Ishikawa (cell line): ENCODE measurements around the gene TET3.

ENCODE experiments used
- CEBPB ChIP-seq: IDR thresholded peaks from 2 replicates; pipeline ENCODE4 v1.6.1; 2012
- CREB1 ChIP-seq: IDR thresholded peaks from 2 replicates; pipeline ENCODE4 v1.6.1; 2012; ENCODE audit warnings: low read depth
- EGR1 ChIP-seq: IDR thresholded peaks from 2 replicates; pipeline ENCODE4 v1.6.1; 2012
- EP300 ChIP-seq: IDR thresholded peaks from 2 replicates; pipeline ENCODE4 v1.6.1; 2012; ENCODE audit warnings: borderline replicate concordance
- FOXM1 ChIP-seq: IDR thresholded peaks from 2 replicates; pipeline ENCODE4 v1.6.1; 2012; ENCODE audit warnings: low read depth, borderline replicate concordance
- NFIC ChIP-seq: IDR thresholded peaks from 2 replicates; pipeline ENCODE4 v1.6.1; 2012
- RAD21 ChIP-seq: IDR thresholded peaks from 2 replicates; pipeline ENCODE4 v1.6.1; 2012; ENCODE audit warnings: low read depth
- TAF1 ChIP-seq: IDR thresholded peaks from 2 replicates; pipeline ENCODE4 v1.6.1; 2012; ENCODE audit warnings: low read depth, mild to moderate bottlenecking
- TCF12 ChIP-seq: IDR thresholded peaks from 2 replicates; pipeline ENCODE4 v1.6.1; 2012; ENCODE audit warnings: low read depth
- TEAD4 ChIP-seq: IDR thresholded peaks from 2 replicates; pipeline ENCODE4 v1.6.1; 2012
- YY1 ChIP-seq: IDR thresholded peaks from 2 replicates; pipeline ENCODE4 v1.6.1; 2012; ENCODE audit warnings: low read depth
- ZBTB7A ChIP-seq: IDR thresholded peaks from 2 replicates; pipeline ENCODE4 v1.6.1; 2012; ENCODE audit warnings: low read depth
- TF ChIP-seq, protein P1 (sequence below): IDR thresholded peaks from 2 replicates; pipeline ENCODE4 v1.6.1; 2012; ENCODE audit warnings: low read depth, mild to moderate bottlenecking
- TF ChIP-seq, protein P2 (sequence below): IDR thresholded peaks from 2 replicates; pipeline ENCODE4 v1.6.1; 2012
- TF ChIP-seq, protein P3 (sequence below): IDR thresholded peaks from 2 replicates; pipeline ENCODE4 v1.6.1; 2012

Gene TET3

DNA sequence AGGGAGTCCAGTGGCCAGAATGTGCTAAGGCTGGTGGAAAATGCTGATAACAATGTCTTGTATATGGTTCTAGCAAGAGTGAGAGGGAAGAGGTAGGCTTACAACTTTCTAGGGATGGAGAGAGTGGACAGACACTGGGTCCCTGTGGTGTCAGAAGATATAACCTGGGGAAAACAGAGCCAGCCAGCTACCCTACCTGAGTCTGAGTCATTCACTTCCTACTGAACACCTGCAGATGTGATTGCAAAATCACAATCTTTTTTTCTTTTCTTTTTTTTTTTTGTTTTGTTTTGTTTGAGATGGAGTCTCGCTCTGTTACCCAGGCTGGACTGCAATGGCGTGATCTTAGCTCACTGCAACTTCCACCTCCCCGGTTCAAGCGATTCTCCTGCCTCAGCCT lies 7.3 kb downstream of the TET3 start:
- peak; percentile 67 for TF ChIP-seq CEBPB
- TF ChIP-seq RAD21, result no peak

DNA sequence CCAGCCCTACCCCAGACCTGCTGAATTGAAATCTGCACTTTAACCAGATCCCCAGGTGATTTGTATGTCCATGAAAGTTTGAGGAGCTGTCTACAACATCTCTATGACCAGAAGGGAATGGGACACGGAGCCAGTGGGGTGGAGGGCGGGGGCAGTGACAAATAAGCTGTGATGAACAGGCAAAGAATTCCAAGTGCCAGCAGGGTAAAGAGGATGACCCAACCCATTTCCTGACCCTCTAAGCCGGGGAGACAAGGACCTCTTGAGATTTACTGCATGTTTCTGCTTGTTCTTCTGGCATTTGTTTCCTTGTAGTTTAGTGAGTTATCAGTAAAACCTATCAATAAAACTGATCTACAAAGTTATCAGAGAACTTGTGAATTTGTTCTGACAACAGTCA lies 8.7 kb downstream of the TET3 start:
- no peak for TF ChIP-seq YY1
- TF ChIP-seq, protein P1, sequence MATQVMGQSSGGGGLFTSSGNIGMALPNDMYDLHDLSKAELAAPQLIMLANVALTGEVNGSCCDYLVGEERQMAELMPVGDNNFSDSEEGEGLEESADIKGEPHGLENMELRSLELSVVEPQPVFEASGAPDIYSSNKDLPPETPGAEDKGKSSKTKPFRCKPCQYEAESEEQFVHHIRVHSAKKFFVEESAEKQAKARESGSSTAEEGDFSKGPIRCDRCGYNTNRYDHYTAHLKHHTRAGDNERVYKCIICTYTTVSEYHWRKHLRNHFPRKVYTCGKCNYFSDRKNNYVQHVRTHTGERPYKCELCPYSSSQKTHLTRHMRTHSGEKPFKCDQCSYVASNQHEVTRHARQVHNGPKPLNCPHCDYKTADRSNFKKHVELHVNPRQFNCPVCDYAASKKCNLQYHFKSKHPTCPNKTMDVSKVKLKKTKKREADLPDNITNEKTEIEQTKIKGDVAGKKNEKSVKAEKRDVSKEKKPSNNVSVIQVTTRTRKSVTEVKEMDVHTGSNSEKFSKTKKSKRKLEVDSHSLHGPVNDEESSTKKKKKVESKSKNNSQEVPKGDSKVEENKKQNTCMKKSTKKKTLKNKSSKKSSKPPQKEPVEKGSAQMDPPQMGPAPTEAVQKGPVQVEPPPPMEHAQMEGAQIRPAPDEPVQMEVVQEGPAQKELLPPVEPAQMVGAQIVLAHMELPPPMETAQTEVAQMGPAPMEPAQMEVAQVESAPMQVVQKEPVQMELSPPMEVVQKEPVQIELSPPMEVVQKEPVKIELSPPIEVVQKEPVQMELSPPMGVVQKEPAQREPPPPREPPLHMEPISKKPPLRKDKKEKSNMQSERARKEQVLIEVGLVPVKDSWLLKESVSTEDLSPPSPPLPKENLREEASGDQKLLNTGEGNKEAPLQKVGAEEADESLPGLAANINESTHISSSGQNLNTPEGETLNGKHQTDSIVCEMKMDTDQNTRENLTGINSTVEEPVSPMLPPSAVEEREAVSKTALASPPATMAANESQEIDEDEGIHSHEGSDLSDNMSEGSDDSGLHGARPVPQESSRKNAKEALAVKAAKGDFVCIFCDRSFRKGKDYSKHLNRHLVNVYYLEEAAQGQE, result no peak
- TF ChIP-seq, protein P2, sequence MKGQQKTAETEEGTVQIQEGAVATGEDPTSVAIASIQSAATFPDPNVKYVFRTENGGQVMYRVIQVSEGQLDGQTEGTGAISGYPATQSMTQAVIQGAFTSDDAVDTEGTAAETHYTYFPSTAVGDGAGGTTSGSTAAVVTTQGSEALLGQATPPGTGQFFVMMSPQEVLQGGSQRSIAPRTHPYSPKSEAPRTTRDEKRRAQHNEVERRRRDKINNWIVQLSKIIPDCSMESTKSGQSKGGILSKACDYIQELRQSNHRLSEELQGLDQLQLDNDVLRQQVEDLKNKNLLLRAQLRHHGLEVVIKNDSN, result no peak
- no peak for TF ChIP-seq TEAD4
- no peak for TF ChIP-seq EP300
- TF ChIP-seq ZBTB7A, result no peak
- TF ChIP-seq TCF12, result no peak
- TF ChIP-seq RAD21, result no peak
- TF ChIP-seq FOXM1, result no peak

DNA sequence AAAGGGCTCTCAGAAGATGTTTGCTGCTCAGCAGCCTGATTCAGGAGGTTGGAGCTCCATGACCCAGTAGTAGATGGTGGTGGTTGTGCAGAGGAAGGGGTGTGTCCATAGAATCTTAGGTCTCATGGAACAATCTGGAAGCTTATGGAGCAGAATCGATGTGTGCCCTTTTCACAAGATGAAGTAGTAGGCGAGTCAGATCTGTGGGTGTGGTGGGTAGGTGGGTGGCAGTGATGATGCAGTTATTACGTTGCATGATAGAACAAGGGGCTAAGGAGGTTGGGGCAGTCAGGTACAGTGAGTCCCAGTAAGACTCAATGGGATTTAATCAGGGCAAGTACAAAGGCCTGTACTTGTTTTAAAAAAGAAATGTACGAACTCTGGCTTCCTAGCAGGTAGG lies 9.1 kb downstream of the TET3 start:
- TF ChIP-seq EP300 (no peak), CEBPB (no peak), EGR1 (no peak), TCF12 (no peak), YY1 (no peak), CREB1 (no peak), ZBTB7A (no peak), RAD21 (no peak), TAF1 (no peak)
- TF ChIP-seq, protein P2, result no peak
- TF ChIP-seq, protein P3, sequence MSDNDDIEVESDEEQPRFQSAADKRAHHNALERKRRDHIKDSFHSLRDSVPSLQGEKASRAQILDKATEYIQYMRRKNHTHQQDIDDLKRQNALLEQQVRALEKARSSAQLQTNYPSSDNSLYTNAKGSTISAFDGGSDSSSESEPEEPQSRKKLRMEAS, result no peak
- TF ChIP-seq, protein P1, result no peak

DNA sequence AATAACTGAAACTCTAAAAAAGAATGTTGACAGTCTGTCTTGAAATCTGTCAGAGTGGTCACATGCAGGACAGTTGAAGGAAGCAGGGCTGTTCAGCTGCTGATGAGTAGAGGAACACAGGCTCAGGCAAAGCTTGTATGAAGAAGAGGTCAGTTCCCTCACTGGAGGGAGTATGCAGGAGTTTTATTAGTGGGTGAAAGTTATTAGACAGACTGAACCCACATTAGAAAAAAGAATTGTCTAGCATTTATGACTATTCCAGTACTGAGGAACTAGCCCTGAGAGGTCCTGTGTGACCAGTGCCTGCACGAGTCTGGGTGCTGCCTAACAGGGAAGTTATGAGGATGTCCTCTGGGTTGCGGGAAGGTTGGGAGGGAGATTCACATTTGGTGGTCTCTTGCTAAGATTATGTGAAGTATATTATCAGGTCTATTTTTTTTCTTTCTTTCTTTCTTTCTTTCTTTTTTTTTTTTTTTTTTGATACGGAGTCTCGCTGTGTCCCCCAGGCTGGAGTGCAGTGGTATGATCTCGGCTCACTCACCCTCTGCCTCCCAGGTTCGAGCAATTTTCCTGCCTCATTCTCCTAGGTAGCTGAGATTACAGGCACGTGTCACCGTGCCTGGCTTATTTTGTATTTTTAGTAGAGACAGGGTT lies 9.6 kb downstream of the TET3 start:
- TF ChIP-seq EP300 (no peak), NFIC (no peak), RAD21 (no peak), YY1 (no peak), TAF1 (no peak), FOXM1 (no peak), CREB1 (no peak), TCF12 (no peak), CEBPB (no peak), EGR1 (no peak), TEAD4 (no peak), ZBTB7A (no peak)
- TF ChIP-seq, protein P1, result no peak
- TF ChIP-seq, protein P2, result no peak
- TF ChIP-seq, protein P3, result no peak
